Left ventricle myocardium inferior (tissue), 1 donor: ENCODE data around the gene CDCP2. TPM values are rescaled to one million over a fixed set of nuclear protein-coding genes. Genes with fewer than 3 reads are reported as not detected.

Source experiments
- DNase-seq: peaks from one replicate; pipeline ENCODE4 v3.0.0-alpha.2; 2020
- H3K27ac ChIP-seq: fragments of 200-600 bp; replicated peaks from 2 replicates; pipeline ENCODE4 v1.8.0; 2021
- H3K27me3 ChIP-seq: fragments of 200-600 bp; 2 replicates; pipeline ENCODE4 v1.8.0; 2021; ENCODE audit warnings: low read depth
- H3K36me3 ChIP-seq: fragments of 200-600 bp; 2 replicates; pipeline ENCODE4 v1.8.0; 2021
- H3K4me1 ChIP-seq: fragments of 200-600 bp; 2 replicates; pipeline ENCODE4 v1.8.0; 2021
- H3K4me3 ChIP-seq: fragments of 200-600 bp; 2 replicates; pipeline ENCODE4 v1.8.0; 2021; ENCODE audit warnings: mild to moderate bottlenecking, moderate library complexity
- H3K9me3 ChIP-seq: fragments of 200-600 bp; replicated peaks from 2 replicates; pipeline ENCODE4 v1.8.0; 2021
- CTCF ChIP-seq: fragments of 200-600 bp; IDR thresholded peaks from 2 replicates; pipeline ENCODE4 v1.8.0; 2021; ENCODE audit warnings: antibody characterized with exemption, mild to moderate bottlenecking, borderline replicate concordance
- intact Hi-C: fragments of 100-400 bp; cut with micrococcal nuclease; formaldehyde crosslinking; loops from one replicate; pipeline ENCODE4 v1.11.0; 2022
- total RNA-seq: library from RNA; stranded (reverse); fragmentation: NEBNext Ultra II Directional; extraction: Animal tissue kit (Norgen Biotek cat#: 25700); gene quantifications from one replicate; pipeline ENCODE4 v1.2.1, GENCODE V29; 2021
- donor health status: DM: no; HTN: yes; CAD: no; lungs with severe emphysema.

CDCP2 gene
- total RNA-seq, 1 donor from 2014 or later: not detected

GRCh38 chr1:54178296-54179070 is 25.7 kb upstream of the CDCP2 start:
- Histone ChIP-seq H3K4me3 (no peak overlapping the region), H3K4me1 (no peaks in the 10 kb centered on the region), H3K36me3 (peaks cover 27% of the 10 kb centered on the region), H3K9me3 (no peaks in the 10 kb centered on the region), H3K27me3 (no peaks in the 10 kb centered on the region), H3K27ac (no peak overlapping the region)
- intact Hi-C loops: no loop called here
- TF ChIP-seq CTCF: no peak
- DNase-seq: no peak

- H3K27me3 ChIP-seq: no peaks in the 10 kb centered on the region
- no peak overlapping the region for H3K27ac ChIP-seq
- TF ChIP-seq CTCF: no peak
- no peaks in the 10 kb centered on the region for H3K9me3 ChIP-seq
- H3K4me1 ChIP-seq: no peaks in the 10 kb centered on the region
- H3K36me3 ChIP-seq: peaks cover 27% of the 10 kb centered on the region
- DNase-seq: no peak
- no peak overlapping the region for H3K4me3 ChIP-seq
- intact Hi-C loops: no loop called here
Measured at GRCh38 chr1:54177726-54178125, 24.9 kb upstream of the CDCP2 start.

GRCh38 chr1:54176621-54177327 is 24.0 kb upstream of the CDCP2 start:
- intact Hi-C loops: no loop called here
- Histone ChIP-seq H3K36me3 (peaks cover 27% of the 10 kb centered on the region), H3K9me3 (no peaks in the 10 kb centered on the region), H3K27me3 (no peaks in the 10 kb centered on the region), H3K27ac (no peak overlapping the region), H3K4me3 (no peak overlapping the region), H3K4me1 (no peaks in the 10 kb centered on the region)
- TF ChIP-seq CTCF: no peak
- DNase-seq: no peak

DNA sequence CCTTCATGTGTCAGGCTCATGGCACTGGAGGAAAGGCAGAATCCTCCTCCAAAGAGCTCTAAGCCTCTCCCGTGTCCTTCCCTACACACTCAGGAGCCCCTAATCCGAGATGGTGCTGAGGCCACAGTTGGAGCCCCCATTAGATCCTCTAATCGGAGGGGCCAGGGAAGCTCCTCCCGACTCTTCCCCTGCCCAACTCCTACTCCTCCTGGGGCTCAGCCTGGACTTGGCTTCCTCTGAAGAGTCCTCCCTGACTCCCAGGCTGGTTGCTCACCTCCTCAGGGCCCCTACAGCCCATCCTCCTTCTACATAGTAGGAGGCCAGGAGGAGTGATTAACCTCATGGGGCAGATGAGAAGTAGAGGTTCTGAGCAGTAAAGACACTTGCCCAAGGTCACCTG is 21.3 kb upstream of the CDCP2 start:
- H3K36me3 ChIP-seq: peaks cover 11% of the 10 kb centered on the region
- no peaks in the 10 kb centered on the region for H3K27me3 ChIP-seq
- H3K4me1 ChIP-seq: no peaks in the 10 kb centered on the region
- H3K27ac ChIP-seq: no peak overlapping the region
- TF ChIP-seq CTCF: no peak
- no peaks in the 10 kb centered on the region for H3K9me3 ChIP-seq
- DNase-seq: no peak
- H3K4me3 ChIP-seq: no peak overlapping the region
- intact Hi-C loops: no loop called here

DNA sequence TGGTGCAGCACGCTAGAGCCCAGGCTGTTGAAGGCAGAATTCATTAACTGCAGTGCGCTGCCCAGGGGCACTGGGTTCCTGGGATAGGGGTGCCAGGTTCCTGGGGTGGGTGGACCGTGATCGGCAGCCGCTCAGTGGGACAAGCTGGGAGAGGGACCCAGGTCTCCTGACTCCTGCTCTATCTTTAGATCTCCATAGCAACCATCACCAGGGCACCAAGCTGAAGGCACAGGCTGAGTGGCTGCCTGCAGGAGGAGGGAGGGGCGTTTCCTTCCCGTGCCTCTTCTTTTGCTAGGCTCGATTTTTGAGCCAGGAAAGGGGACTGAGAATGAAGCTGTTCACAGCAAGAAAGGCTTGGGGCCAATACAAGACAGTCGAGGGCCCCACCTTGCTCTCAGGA is 20.9 kb upstream of the CDCP2 start:
- no peak for DNase-seq
- no peaks in the 10 kb centered on the region for H3K4me1 ChIP-seq
- no peak for TF ChIP-seq CTCF
- peaks cover 7% of the 10 kb centered on the region for H3K36me3 ChIP-seq
- H3K27ac ChIP-seq: no peak overlapping the region
- H3K9me3 ChIP-seq: no peaks in the 10 kb centered on the region
- no peaks in the 10 kb centered on the region for H3K27me3 ChIP-seq
- intact Hi-C loops: no loop called here
- H3K4me3 ChIP-seq: no peak overlapping the region
